GM18502 (cell line): ENCODE results near the gene GLT6D1.

Experiments used
- ATAC-seq: cut with Tn5 transposase; IDR thresholded peaks from one replicate; pipeline ENCODE4 v1.9.1; 2021; ENCODE audit warnings: mild to moderate bottlenecking; ENCODE audit not compliant: unreplicated experiment, poor library complexity

Gene GLT6D1

GRCh38 chr9:135589596-135590485 lies 49.5 kb downstream of the GLT6D1 start:
- ATAC-seq = no peak

- ATAC-seq = no peak
These were observed 50.3 kb downstream of the GLT6D1 start for GRCh38 chr9:135588886-135589595.

- ATAC-seq = no peak
These were observed 51.0 kb downstream of the GLT6D1 start for GRCh38 chr9:135588371-135588770.

- no peak for ATAC-seq
These were observed 51.7 kb downstream of the GLT6D1 start for GRCh38 chr9:135587658-135588057.

- no peak for ATAC-seq
These were observed 52.7 kb downstream of the GLT6D1 start for GRCh38 chr9:135586601-135587109.

GRCh38 chr9:135584934-135585333 lies 54.4 kb downstream of the GLT6D1 start:
- no peak for ATAC-seq

- no peak for ATAC-seq
These were observed 55.0 kb downstream of the GLT6D1 start for GRCh38 chr9:135584371-135584770.

- ATAC-seq = no peak
These were observed 55.7 kb downstream of the GLT6D1 start for GRCh38 chr9:135583688-135584011.

GRCh38 chr9:135582966-135583687 lies 56.2 kb downstream of the GLT6D1 start:
- no peak for ATAC-seq

GRCh38 chr9:135582541-135582940 lies 56.8 kb downstream of the GLT6D1 start:
- ATAC-seq = no peak

- no peak for ATAC-seq
These were observed 57.5 kb downstream of the GLT6D1 start for GRCh38 chr9:135581636-135582426.

GRCh38 chr9:135580664-135581380 lies 58.5 kb downstream of the GLT6D1 start:
- no peak for ATAC-seq

- ATAC-seq = no peak
These were observed 59.3 kb downstream of the GLT6D1 start for GRCh38 chr9:135579889-135580660.

- ATAC-seq = no peak
These were observed 60.0 kb downstream of the GLT6D1 start for GRCh38 chr9:135579356-135579755.

GRCh38 chr9:135577256-135577655 lies 62.1 kb downstream of the GLT6D1 start:
- no peak for ATAC-seq

GRCh38 chr9:135575995-135576631 lies 63.2 kb downstream of the GLT6D1 start:
- no peak for ATAC-seq

GRCh38 chr9:135574943-135575342 lies 64.4 kb downstream of the GLT6D1 start:
- no peak for ATAC-seq

GRCh38 chr9:135574331-135574730 lies 65.0 kb downstream of the GLT6D1 start:
- ATAC-seq = no peak
